Esophagus squamous epithelium (tissue), 5 donors: ENCODE results near the gene OGFR. TPM values are rescaled to one million over a fixed set of nuclear protein-coding genes. Genes with fewer than 3 reads are reported as not detected.

Experiments
- DNase-seq: peaks from one replicate; lab custom pipeline; 2025; lab: John Stamatoyannopoulos, UW
- H3K27ac ChIP-seq, 4 donors: fragments of 200-600 bp; sonication (generic); one replicate each; pipeline ENCODE4 v1.5.1; 2016 to 2019; ENCODE audit warnings: mild to moderate bottlenecking in 1 of 4
- H3K27me3 ChIP-seq, 4 donors: fragments of 200-600 bp; sonication (generic); 1 replicate in 3 of 4; 2 replicates in 1 of 4; pipeline versions ENCODE4 v1.5.1 to v1.6.0; 2017 to 2021; ENCODE audit warnings: antibody characterized with exemption in 1 of 4
- H3K36me3 ChIP-seq, 3 donors: fragments of 200-600 bp; sonication (generic); one replicate each; pipeline ENCODE4 v1.5.1; 2016 to 2019
- H3K4me1 ChIP-seq, 3 donors: fragments of 200-600 bp; sonication (generic); one replicate each; pipeline ENCODE4 v1.5.1; 2017 to 2019
- H3K4me3 ChIP-seq, 4 donors: fragments of 200-600 bp; sonication (generic); 1 replicate in 3 of 4; 2 replicates in 1 of 4; pipeline ENCODE4 v1.5.1; 2016 to 2019; ENCODE audit warnings: mild to moderate bottlenecking in 2 of 4, moderate library complexity in 1 of 4
- H3K9me3 ChIP-seq, 3 donors: fragments of 200-600 bp; sonication (generic); one replicate each; pipeline ENCODE4 v1.5.1; 2016 to 2019
- CTCF ChIP-seq, 6 experiments: fragments of 450-650 bp in 4 of 6; fragments of 200-600 bp in 2 of 6; sonication (generic) in 2 of 6; IDR thresholded peaks; one replicate each; pipeline ENCODE4 v1.5.1; 2016 to 2019; ENCODE audit warnings: antibody characterized with exemption in 6 of 6, mild to moderate bottlenecking in 4 of 6, moderate library complexity in 4 of 6
- POLR2A ChIP-seq, 4 donors: fragments of 450-650 bp; IDR thresholded peaks; one replicate each; pipeline ENCODE4 v1.6.1; 2017; ENCODE audit warnings: antibody characterized with exemption in 4 of 4, mild to moderate bottlenecking in 4 of 4, moderate library complexity in 3 of 4
- WGBS, 2 donors: methylation state at CpG; one replicate each; pipeline ENCODE4 v1.1.5; 2018; 5-methylcytosine and 5-hydroxymethylcytosine counted together
- intact Hi-C: fragments of 100-400 bp; cut with DNase I; formaldehyde crosslinking; loops from one replicate; pipeline ENCODE4 v1.15.0; 2022
- total RNA-seq, 4 donors: library from RNA; depleted of rRNA; stranded (reverse); fragments of >200 nt; gene quantifications; one replicate each; pipeline ENCODE4 v1.1.0, GENCODE V29; 2016
- donor health status: DM: yes; HTN: yes; CAD: no.

Gene OGFR
- total RNA-seq, 4 donors from 2014 or later: 19.1 to 41.4 (median 27.3) TPM

DNA sequence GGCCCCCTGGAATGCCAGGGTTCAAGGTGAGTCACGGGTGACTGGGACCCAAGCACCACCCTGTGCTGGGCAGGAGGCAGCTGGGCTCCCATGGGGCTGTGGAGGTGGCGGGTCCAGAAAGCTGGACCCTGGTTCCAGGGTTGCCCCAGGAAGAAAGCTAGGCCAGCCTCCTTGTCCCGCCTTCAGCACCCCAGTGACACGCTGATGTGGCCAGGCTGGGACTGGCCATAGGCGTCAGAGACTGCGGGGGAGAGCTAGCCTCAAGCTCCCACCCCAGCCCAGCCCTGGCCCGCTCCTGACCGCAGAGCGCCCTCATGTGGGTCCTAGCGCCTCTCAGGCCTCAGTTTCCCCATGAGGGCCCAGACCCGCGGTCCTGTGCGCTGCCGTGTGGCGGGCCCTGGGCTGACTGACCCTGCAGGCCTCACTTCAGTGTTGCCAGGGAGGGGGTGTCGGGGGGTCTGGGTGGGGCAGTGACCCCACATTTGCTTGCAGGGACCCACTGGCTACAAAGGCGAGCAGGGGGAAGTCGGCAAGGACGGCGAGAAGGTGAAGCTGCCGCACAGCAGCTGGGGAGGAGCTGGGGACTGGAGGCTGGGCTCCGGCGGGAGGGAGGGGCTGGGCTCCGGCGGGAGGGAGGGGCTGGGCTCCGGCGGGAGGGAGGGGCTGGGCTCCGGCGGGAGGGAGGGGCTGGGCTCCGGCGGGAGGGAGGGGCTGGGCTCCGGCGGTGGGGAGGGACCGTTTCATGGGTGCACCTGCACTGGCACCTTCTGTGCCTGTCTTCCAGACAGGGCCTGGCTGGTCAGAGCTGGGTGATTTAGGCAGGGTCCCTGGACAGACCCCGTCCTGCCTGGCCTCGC lies 20.1 kb downstream of the OGFR start:
- Histone ChIP-seq H3K27me3 (peaks cover 0 to 45% (median 0%) of the 10 kb centered on the region in 4 donors), H3K4me1 (peaks cover 8 to 20% (median 19%) of the 10 kb centered on the region in 3 donors), H3K9me3 (no peaks in the 10 kb centered on the region), H3K4me3 (peak overlapping the region in 3 of 4 donors; percentile 13 to 68 (median 44)), H3K27ac (peak overlapping the region in 2 of 4 donors; percentile 74 to 85), H3K36me3 (no peaks in the 10 kb centered on the region)
- TF ChIP-seq POLR2A (IDR thresholded peaks at IDR 0.05) (no peak), CTCF (IDR thresholded peaks at IDR 0.05) (no peak)
- WGBS, 2 donors: 13% methylated on average over 3 of the region's 36 CpGs; no CpG with 5 or more reads in 1 of the 2 donors
- no peak for DNase-seq
- intact Hi-C loops: no loop called here

- peaks cover 0 to 38% (median 0%) of the 10 kb centered on the region in 4 donors for H3K27me3 ChIP-seq
- H3K4me1 ChIP-seq: peaks cover 8 to 12% (median 12%) of the 10 kb centered on the region in 3 donors
- no peaks in the 10 kb centered on the region for H3K36me3 ChIP-seq
- intact Hi-C loops: no loop called here
- H3K27ac ChIP-seq: peak overlapping the region in 2 of 4 donors; percentile 74 to 85
- TF ChIP-seq CTCF (IDR thresholded peaks at IDR 0.05) (no peak), POLR2A (IDR thresholded peaks at IDR 0.05) (no peak)
- DNase-seq: no peak
- H3K4me3 ChIP-seq: peak overlapping the region in 2 of 4 donors; percentile 44 to 68
- no peaks in the 10 kb centered on the region for H3K9me3 ChIP-seq
- WGBS, 2 donors: 52 to 70% methylated on average over 4 to 7 of the region's 22 CpGs
Measured at GRCh38 chr20:62825333-62825985, 20.8 kb downstream of the OGFR start.

- DNase-seq: no peak
- intact Hi-C loops: no loop called here
Measured at GRCh38 chr20:62825986-62826645, 21.5 kb downstream of the OGFR start.

GRCh38 chr20:62826646-62827310 lies 22.1 kb downstream of the OGFR start:
- intact Hi-C loops: no loop called here
- H3K4me3 ChIP-seq: no peak overlapping the region
- H3K27ac ChIP-seq: no peak overlapping the region
- 60 to 81% methylated on average over 1 to 12 of the region's 24 CpGs for WGBS, 2 donors
- H3K36me3 ChIP-seq: no peaks in the 10 kb centered on the region
- DNase-seq: no peak
- H3K9me3 ChIP-seq: no peaks in the 10 kb centered on the region
- no peak for TF ChIP-seq POLR2A (IDR thresholded peaks at IDR 0.05)
- no peak for TF ChIP-seq CTCF (IDR thresholded peaks at IDR 0.05)
- H3K4me1 ChIP-seq: peaks cover 16 to 22% (median 21%) of the 10 kb centered on the region in 3 donors
- peaks cover 0 to 29% (median 0%) of the 10 kb centered on the region in 4 donors for H3K27me3 ChIP-seq

More at GRCh38 chr20:62825986-62826645, 21.5 kb downstream of the OGFR start:
- WGBS, 2 donors: 100% methylated on average over 2 of the region's 27 CpGs; no CpG with 5 or more reads in 1 of the 2 donors
- Histone ChIP-seq H3K27ac (no peak overlapping the region), H3K27me3 (peaks cover 0 to 31% (median 0%) of the 10 kb centered on the region in 4 donors), H3K36me3 (no peaks in the 10 kb centered on the region), H3K9me3 (no peaks in the 10 kb centered on the region), H3K4me3 (no peak overlapping the region), H3K4me1 (peaks cover 10 to 16% (median 14%) of the 10 kb centered on the region in 3 donors)
- TF ChIP-seq POLR2A (IDR thresholded peaks at IDR 0.05): no peak
- no peak for TF ChIP-seq CTCF (IDR thresholded peaks at IDR 0.05)
